Ramos (cell line): Measurements from ENCODE around the gene KLHL29.

Experiments used
- in situ Hi-C: fragments of 300-500 bp; cut with MboI; formaldehyde crosslinking; loops from one replicate; pipeline ENCODE4 v1.14.3; 2022; ENCODE audit warnings: low sequenced_read_pairs; ENCODE audit not compliant: unreplicated experiment

KLHL29 gene

GRCh38 chr2:23366720-23367119, 18.3 kb upstream of the KLHL29 start:
- in situ Hi-C loops: no loop called here

- in situ Hi-C loops: no loop called here
Observed at GRCh38 chr2:23367760-23368159, 17.2 kb upstream of the KLHL29 start.

GRCh38 chr2:23373666-23374065, 11.3 kb upstream of the KLHL29 start:
- in situ Hi-C loops: no loop called here

- in situ Hi-C loops: no loop called here
Observed at GRCh38 chr2:23375448-23375847, 9.5 kb upstream of the KLHL29 start.

GRCh38 chr2:23376075-23376474, 8.9 kb upstream of the KLHL29 start:
- in situ Hi-C loops: no loop called here

- in situ Hi-C loops: no loop called here
Observed at GRCh38 chr2:23376972-23377371, 8.0 kb upstream of the KLHL29 start.

GRCh38 chr2:23377771-23378170, 7.2 kb upstream of the KLHL29 start:
- in situ Hi-C loops: no loop called here

GRCh38 chr2:23378496-23378895, 6.5 kb upstream of the KLHL29 start:
- in situ Hi-C loops: no loop called here

GRCh38 chr2:23379220-23379695, 5.7 kb upstream of the KLHL29 start:
- in situ Hi-C loops: no loop called here

- in situ Hi-C loops: no loop called here
Observed at GRCh38 chr2:23380562-23381065, 4.4 kb upstream of the KLHL29 start.

- in situ Hi-C loops: no loop called here
Observed at GRCh38 chr2:23381084-23381483, 3.9 kb upstream of the KLHL29 start.

- in situ Hi-C loops: no loop called here
Observed at GRCh38 chr2:23381485-23381884, 3.5 kb upstream of the KLHL29 start.

- in situ Hi-C loops: no loop called here
Observed at GRCh38 chr2:23383100-23383499, 1.9 kb upstream of the KLHL29 start.

GRCh38 chr2:23385351-23385747, 370 bp downstream of the KLHL29 start:
- in situ Hi-C loops: no loop called here

- in situ Hi-C loops: no loop called here
Observed at GRCh38 chr2:23385748-23386338, 864 bp downstream of the KLHL29 start.

GRCh38 chr2:23386339-23387220, 1.6 kb downstream of the KLHL29 start:
- in situ Hi-C loops: no loop called here

GRCh38 chr2:23387221-23387550, 2.2 kb downstream of the KLHL29 start:
- in situ Hi-C loops: no loop called here

GRCh38 chr2:23387845-23388244, 2.9 kb downstream of the KLHL29 start:
- in situ Hi-C loops: no loop called here

- in situ Hi-C loops: no loop called here
Observed at GRCh38 chr2:23388294-23388693, 3.3 kb downstream of the KLHL29 start.

- in situ Hi-C loops: no loop called here
Observed at GRCh38 chr2:23388756-23389514, 4.0 kb downstream of the KLHL29 start.

GRCh38 chr2:23390152-23390551, 5.2 kb downstream of the KLHL29 start:
- in situ Hi-C loops: no loop called here
